ENCODE data around the gene GMPR.

Gene GMPR

GRCh38 chr6:16301511-16301910, 63.1 kb downstream of the GMPR start:
- Histone ChIP-seq H3K27ac (no peak overlapping the region), H3K36me3 (replicated peaks) (peaks cover 3% of the 10 kb centered on the region), H3K4me3 (ENCODE audit: low read depth, low read length) (no peak overlapping the region), H3K27me3 (replicated peaks) (no peaks in the 10 kb centered on the region)
- in situ Hi-C loops (cut with HindIII; ENCODE audit: low pct_ligation_motif_present, low sequenced_read_pairs) = no loop called here
- no peak for TF ChIP-seq CTCF (IDR thresholded peaks at IDR 0.05; ENCODE audit: low read depth, low read length, missing control alignments)
- DNase-seq = no peak

- Histone ChIP-seq H3K27ac (no peak overlapping the region), H3K36me3 (replicated peaks) (peaks cover 3% of the 10 kb centered on the region), H3K27me3 (replicated peaks) (no peaks in the 10 kb centered on the region), H3K4me3 (ENCODE audit: low read depth, low read length) (no peak overlapping the region)
- in situ Hi-C loops (cut with HindIII; ENCODE audit: low pct_ligation_motif_present, low sequenced_read_pairs) = no loop called here
- no peak for DNase-seq
- no peak for TF ChIP-seq CTCF (IDR thresholded peaks at IDR 0.05; ENCODE audit: low read depth, low read length, missing control alignments)
These were observed 64.5 kb downstream of the GMPR start for GRCh38 chr6:16302721-16303552.

- TF ChIP-seq CTCF (IDR thresholded peaks at IDR 0.05; ENCODE audit: low read depth, low read length, missing control alignments) = no peak
- H3K4me3 ChIP-seq (ENCODE audit: low read depth, low read length) = no peak overlapping the region
- no peaks in the 10 kb centered on the region for H3K27me3 ChIP-seq (replicated peaks)
- H3K36me3 ChIP-seq (replicated peaks) = peaks cover 3% of the 10 kb centered on the region
- in situ Hi-C loops (cut with HindIII; ENCODE audit: low pct_ligation_motif_present, low sequenced_read_pairs) = no loop called here
- no peak overlapping the region for H3K27ac ChIP-seq
- DNase-seq = no peak
These were observed 66.9 kb downstream of the GMPR start for GRCh38 chr6:16305246-16305725.

GRCh38 chr6:16305788-16306187, 67.4 kb downstream of the GMPR start:
- H3K4me3 ChIP-seq (ENCODE audit: low read depth, low read length) = no peak overlapping the region
- in situ Hi-C loops (cut with HindIII; ENCODE audit: low pct_ligation_motif_present, low sequenced_read_pairs) = no loop called here

DNA sequence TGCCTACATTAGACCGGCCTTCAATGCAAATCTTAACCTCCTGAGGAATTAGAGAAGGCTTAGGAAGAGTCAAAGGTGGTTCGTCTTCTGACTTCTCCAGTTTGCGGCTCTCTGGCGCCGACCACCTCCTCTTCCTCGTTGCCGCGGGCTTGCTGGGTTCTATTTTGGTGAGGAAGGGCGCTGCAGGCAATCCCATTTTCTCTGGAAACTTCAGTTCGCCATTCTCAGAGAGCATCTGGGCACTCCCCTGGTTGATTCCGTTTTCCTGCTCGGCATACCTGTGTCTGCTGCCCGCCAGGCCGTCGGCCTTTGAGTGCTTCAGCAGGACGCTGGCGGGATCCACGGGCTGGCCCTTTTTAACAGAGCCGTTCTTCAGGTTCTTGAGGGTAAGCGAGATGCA, 67.9 kb downstream of the GMPR start:
- no peaks in the 10 kb centered on the region for H3K27me3 ChIP-seq (replicated peaks)
- no peak for TF ChIP-seq CTCF (IDR thresholded peaks at IDR 0.05; ENCODE audit: low read depth, low read length, missing control alignments)
- DNase-seq = no peak
- H3K27ac ChIP-seq = no peak overlapping the region
- no peak overlapping the region for H3K4me3 ChIP-seq (ENCODE audit: low read depth, low read length)
- in situ Hi-C loops (cut with HindIII; ENCODE audit: low pct_ligation_motif_present, low sequenced_read_pairs) = no loop called here
- H3K36me3 ChIP-seq (replicated peaks) = peaks cover 3% of the 10 kb centered on the region

More at GRCh38 chr6:16305788-16306187, 67.4 kb downstream of the GMPR start:
- Histone ChIP-seq H3K36me3 (replicated peaks) (peaks cover 3% of the 10 kb centered on the region), H3K27me3 (replicated peaks) (no peaks in the 10 kb centered on the region), H3K27ac (no peak overlapping the region)
- DNase-seq = no peak
- TF ChIP-seq CTCF (IDR thresholded peaks at IDR 0.05; ENCODE audit: low read depth, low read length, missing control alignments) = no peak

All from brain microvascular endothelial cell (primary cell).